Hindlimb muscle (tissue), 1 donor: ENCODE measurements around the gene FMR1. TPM values are rescaled to one million over a fixed set of nuclear protein-coding genes. Genes with fewer than 3 reads are reported as not detected.

Experiments
- DNase-seq: peaks from one replicate; pipeline ENCODE4 v3.0.0-alpha.2; 2013
- polyA plus RNA-seq: library from polyadenylated mRNA; unstranded; fragments of 120-200 nt; gene quantifications from one replicate; pipeline ENCODE4 v1.2.1, GENCODE V29; 2013; ENCODE audit not compliant: insufficient read length

Gene FMR1
- 44.4 TPM for polyA plus RNA-seq

- DNase-seq: peak; percentile 91
Observed at GRCh38 chrX:147911192-147912022, at the start of gene FMR1. Gene FMR1 (plus strand): TSS chrX:147911919. CDS start chrX:147912180, 261 bp downstream.

- DNase-seq: no peak
Observed at GRCh38 chrX:147875866-147876596, 35.7 kb upstream of the FMR1 start.

GRCh38 chrX:147876849-147877646, 34.7 kb upstream of the FMR1 start:
- DNase-seq: no peak

GRCh38 chrX:147877726-147878125, 34.0 kb upstream of the FMR1 start:
- DNase-seq: no peak

GRCh38 chrX:147884958-147885357, 26.8 kb upstream of the FMR1 start:
- DNase-seq: no peak

GRCh38 chrX:147890756-147891155, 21.0 kb upstream of the FMR1 start:
- DNase-seq: no peak

GRCh38 chrX:147891896-147892295, 19.8 kb upstream of the FMR1 start:
- no peak for DNase-seq

- no peak for DNase-seq
Observed at GRCh38 chrX:147893741-147894140, 18.0 kb upstream of the FMR1 start.

GRCh38 chrX:147894366-147894963, 17.3 kb upstream of the FMR1 start:
- peak; percentile 47 for DNase-seq

GRCh38 chrX:147897117-147897516, 14.6 kb upstream of the FMR1 start:
- DNase-seq: no peak

- no peak for DNase-seq
Observed at GRCh38 chrX:147898951-147899350, 12.8 kb upstream of the FMR1 start.

- DNase-seq: no peak
Observed at GRCh38 chrX:147899379-147900114, 12.2 kb upstream of the FMR1 start.

GRCh38 chrX:147900349-147900748, 11.4 kb upstream of the FMR1 start:
- DNase-seq: no peak

GRCh38 chrX:147901461-147902126, 10.1 kb upstream of the FMR1 start:
- DNase-seq: no peak

GRCh38 chrX:147902270-147902669, 9.4 kb upstream of the FMR1 start:
- DNase-seq: no peak

GRCh38 chrX:147908106-147908505, 3.6 kb upstream of the FMR1 start:
- DNase-seq: no peak

- DNase-seq: no peak
Observed at GRCh38 chrX:147910607-147911006, 1.1 kb upstream of the FMR1 start.

GRCh38 chrX:147912093-147912801, 528 bp downstream of the FMR1 start:
- DNase-seq: peak; percentile 52

GRCh38 chrX:147913570-147913969, 1.9 kb downstream of the FMR1 start:
- DNase-seq: no peak

- DNase-seq: no peak
Observed at GRCh38 chrX:147914591-147914990, 2.9 kb downstream of the FMR1 start.
